Subcutaneous adipose tissue (tissue), 4 donors: ENCODE measurements around the gene KIF27. TPM values are rescaled to one million over a fixed set of nuclear protein-coding genes. Genes with fewer than 3 reads are reported as not detected.

Experiments used
- CTCF ChIP-seq: fragments of 450-650 bp; IDR thresholded peaks from one replicate; pipeline ENCODE4 v1.5.1; 2016; ENCODE audit warnings: low read depth, mild to moderate bottlenecking, control low read depth, antibody characterized with exemption, moderate library complexity
- total RNA-seq, 4 donors: library from RNA; depleted of rRNA; stranded (reverse); fragments of >200 nt; gene quantifications; one replicate each; pipeline ENCODE4 v1.1.0, GENCODE V29; 2016

KIF27 gene
- total RNA-seq = 1 to 10 TPM; 4.1 to 5.9 (median 5.6) TPM

- TF ChIP-seq CTCF = no peak
These were observed at the start of gene KIF27 for GRCh38 chr9:83920927-83921707. KIF27 (minus strand) TSS chr9:83921432; CDS start chr9:83915591, 5,841 bp downstream.

GRCh38 chr9:83969602-83970001 is 48.4 kb upstream of the KIF27 start:
- TF ChIP-seq CTCF = no peak

GRCh38 chr9:83967073-83967472 is 45.8 kb upstream of the KIF27 start:
- TF ChIP-seq CTCF = no peak

GRCh38 chr9:83966209-83966582 is 45.0 kb upstream of the KIF27 start:
- no peak for TF ChIP-seq CTCF

GRCh38 chr9:83965350-83966208 is 44.3 kb upstream of the KIF27 start:
- TF ChIP-seq CTCF = no peak

- no peak for TF ChIP-seq CTCF
These were observed 43.7 kb upstream of the KIF27 start for GRCh38 chr9:83964973-83965349.

GRCh38 chr9:83962165-83962564 is 40.9 kb upstream of the KIF27 start:
- TF ChIP-seq CTCF = no peak
